ENCODE data around the gene OR5K4. TPM values are rescaled to one million over a fixed set of nuclear protein-coding genes. Genes with fewer than 3 reads are reported as not detected.

OR5K4 gene
- polyA plus RNA-seq, 1 of the 3 experiments (the other 2 are of a cell fraction) = not detected

GRCh38 chr3:98328933-98329332 lies 24.7 kb upstream of the OR5K4 start:
- Histone ChIP-seq H3K79me2 (ENCODE audit: insufficient read depth) (no peaks in the 10 kb centered on the region), H3K4me3 (ENCODE audit: low read depth in 2 of 2, low read length in 1 of 2) (no peak overlapping the region), H3K4me1 (ENCODE audit: control insufficient read depth in 1 of 2, insufficient read depth in 2 of 2, low read depth in 1 of 2, low read length in 1 of 2) (no peaks in the 10 kb centered on the region), H4K20me1 (ENCODE audit: insufficient read depth) (no peaks in the 10 kb centered on the region), H3K9me2 (no peaks in the 10 kb centered on the region), H3K27me3 (ENCODE audit: insufficient read depth) (peaks cover 4% of the 10 kb centered on the region; the same call in 1 of the 2 replicates), H3K36me3 (replicated peaks in 1 of 2; ENCODE audit: control insufficient read depth in 1 of 2, insufficient read depth in 2 of 2, low read length in 1 of 2) (no peaks in the 10 kb centered on the region), H3K9ac (no peak overlapping the region), H3K4me2 (no peak overlapping the region), H2AFZ (ENCODE audit: low read depth) (no peak overlapping the region), H3K9me3 (no peaks in the 10 kb centered on the region), H3K27ac (ENCODE audit: low read depth in 2 of 2, low read length in 1 of 2) (no peak overlapping the region), H3F3A (replicated peaks; ENCODE audit: insufficient read depth) (no peaks in the 10 kb centered on the region)
- WGBS (ENCODE audit: low lambda C conversion rate) = no CpG with 5 or more reads among the region's 5 CpGs
- CTCF ChIA-PET = interaction anchor here (0.6 to 4.0 kb wide), 14 partner anchors 10 to 309 kb away, joined by 3 to 82 read pairs (median 4); no protein-coding TSS in a partner anchor
- POLR2A ChIA-PET = no interaction called here
- no peak for DNase-seq
- no peak for TF ChIP-seq SIN3A (IDR thresholded peaks at IDR 0.05; ENCODE audit: borderline replicate concordance, low read depth, low read length)

GRCh38 chr3:98329392-98330124 lies 24.1 kb upstream of the OR5K4 start:
- Histone ChIP-seq H4K20me1 (ENCODE audit: insufficient read depth) (no peaks in the 10 kb centered on the region), H3K27ac (ENCODE audit: low read depth in 2 of 2, low read length in 1 of 2) (no peak overlapping the region), H2AFZ (ENCODE audit: low read depth) (no peak overlapping the region), H3K4me2 (no peak overlapping the region), H3F3A (replicated peaks; ENCODE audit: insufficient read depth) (no peaks in the 10 kb centered on the region), H3K9me2 (no peaks in the 10 kb centered on the region), H3K9me3 (no peaks in the 10 kb centered on the region), H3K27me3 (ENCODE audit: insufficient read depth) (peaks cover 4% of the 10 kb centered on the region; the same call in 1 of the 2 replicates), H3K79me2 (ENCODE audit: insufficient read depth) (no peaks in the 10 kb centered on the region), H3K4me3 (ENCODE audit: low read depth in 2 of 2, low read length in 1 of 2) (no peak overlapping the region; a peak in 1 of 4 replicates), H3K4me1 (ENCODE audit: control insufficient read depth in 1 of 2, insufficient read depth in 2 of 2, low read depth in 1 of 2, low read length in 1 of 2) (no peaks in the 10 kb centered on the region), H3K36me3 (replicated peaks in 1 of 2; ENCODE audit: control insufficient read depth in 1 of 2, insufficient read depth in 2 of 2, low read length in 1 of 2) (no peaks in the 10 kb centered on the region), H3K9ac (no peak overlapping the region)
- TF ChIP-seq SIN3A (IDR thresholded peaks at IDR 0.05; ENCODE audit: borderline replicate concordance, low read depth, low read length) (no peak), MAX (IDR thresholded peaks at IDR 0.05; ENCODE audit: low read depth) (no peak), MEF2A (IDR thresholded peaks at IDR 0.05; ENCODE audit: borderline replicate concordance, low read depth) (no peak), RAD21 (IDR thresholded peaks at IDR 0.05; ENCODE audit: low read length) (peak; percentile 78), SMC3 (IDR thresholded peaks at IDR 0.05; ENCODE audit: low read depth, low read length) (peak; percentile 89), CTCF (IDR thresholded peaks at IDR 0.05) (peak; percentile 81), POLR2AphosphoS5 (IDR thresholded peaks at IDR 0.05; ENCODE audit: low read depth, low read length) (no peak), FOXJ3 (CRISPR knock-in tag; IDR thresholded peaks at IDR 0.05) (peak; percentile 43; the same call in 1 of the 2 replicates), NFIC (IDR thresholded peaks at IDR 0.05; ENCODE audit: borderline replicate concordance) (no peak)
- DNase-seq = peak; percentile 32
- WGBS (ENCODE audit: low lambda C conversion rate) = 0% methylated on average over 6 of the region's 6 CpGs
- POLR2A ChIA-PET = no interaction called here
- CTCF ChIA-PET = interaction anchor here (0.6 to 4.0 kb wide), 16 partner anchors 9 to 309 kb away, joined by 3 to 82 read pairs (median 4); no protein-coding TSS in a partner anchor

Measured in SK-N-SH (cell line).